OCI-LY7 (cell line): ENCODE results near the gene CTBP2. TPM values are rescaled to one million over a fixed set of nuclear protein-coding genes. Genes with fewer than 3 reads are reported as not detected.

Source experiments
- BruUV-seq: library from RNA; stranded (reverse); fragments of 400-500 nt; replicated peaks from 2 replicates; lab custom pipeline; 2021; lab: Mats Ljungman, UMichigan
- CTCF ChIA-PET: fragments of 300-600 bp; sonication (Branson Sonifier 250); formaldehyde crosslinking; loops from one replicate; lab custom pipeline; 2022; ENCODE audit warnings: antibody characterized with exemption; ENCODE audit not compliant: unreplicated experiment; lab: Charles Lee
- POLR2A ChIA-PET: fragments of 300-600 bp; sonication (Branson Sonifier 250); formaldehyde crosslinking; loops from one replicate; lab custom pipeline; 2022; ENCODE audit warnings: antibody characterized with exemption; lab: Charles Lee
- DNase-seq: peaks from one replicate; pipeline ENCODE4 v3.0.0-alpha.2; 2015; ENCODE audit warnings: low spot score
- H2AFZ ChIP-seq: fragments of 200-600 bp; sonication (generic), shearing (Covaris generic); 2 replicates; pipeline ENCODE4 v1.6.1; 2014; ENCODE audit warnings: mild to moderate bottlenecking, antibody characterized with exemption, low read length, moderate library complexity
- H3K27ac ChIP-seq: fragments of 200-600 bp; sonication (generic); 2 replicates; pipeline ENCODE4 v1.5.1; 2014; ENCODE audit warnings: mixed run types, low read depth, mild to moderate bottlenecking, moderate library complexity, low read length, inconsistent platforms; ENCODE audit not compliant: poor library complexity, severe bottlenecking
- H3K36me3 ChIP-seq: fragments of 200-600 bp; sonication (generic); 2 replicates; pipeline ENCODE4 v1.6.1; 2014; ENCODE audit warnings: mild to moderate bottlenecking, antibody characterized with exemption, low read length, moderate library complexity, mixed read lengths; ENCODE audit not compliant: insufficient read depth
- H3K4me1 ChIP-seq: fragments of 200-600 bp; sonication (generic); 2 replicates; pipeline ENCODE4 v1.5.1; 2014; ENCODE audit warnings: mild to moderate bottlenecking, low read length; ENCODE audit not compliant: insufficient read depth, poor library complexity, severe bottlenecking
- H3K4me2 ChIP-seq: fragments of 200-600 bp; sonication (generic); 2 replicates; pipeline ENCODE4 v1.6.1; 2014; ENCODE audit warnings: mild to moderate bottlenecking, low read length
- H3K4me3 ChIP-seq: fragments of 200-600 bp; sonication (generic); 2 replicates; pipeline ENCODE4 v1.5.1; 2014; ENCODE audit warnings: mild to moderate bottlenecking, low read depth, low read length; ENCODE audit not compliant: poor library complexity, severe bottlenecking
- H3K79me2 ChIP-seq: fragments of 200-600 bp; sonication (generic); 2 replicates; pipeline ENCODE4 v1.6.1; 2016; ENCODE audit warnings: low read depth, mild to moderate bottlenecking, low read length, moderate library complexity, mixed read lengths; ENCODE audit not compliant: insufficient read depth
- H3K9me2 ChIP-seq: fragments of 200-600 bp; sonication (generic); 2 replicates; pipeline ENCODE4 v1.6.1; 2016; ENCODE audit warnings: mild to moderate bottlenecking, low read length, mixed read lengths; ENCODE audit not compliant: insufficient read depth
- H3K9me3 ChIP-seq: fragments of 200-600 bp; sonication (generic); 2 replicates; pipeline ENCODE4 v1.6.1; 2014; ENCODE audit warnings: mild to moderate bottlenecking, mixed run types, low read length, mixed read lengths
- H4K20me1 ChIP-seq: fragments of 200-600 bp; sonication (generic); 2 replicates; pipeline ENCODE4 v1.6.1; 2014; ENCODE audit warnings: mild to moderate bottlenecking, antibody characterized with exemption, low read length, moderate library complexity, mixed read lengths; ENCODE audit not compliant: insufficient read depth
- EZH2phosphoT487 ChIP-seq: fragments of 200-600 bp; sonication (generic); IDR thresholded peaks from 2 replicates; pipeline ENCODE4 v1.6.1; 2018; ENCODE audit warnings: low read depth, borderline replicate concordance, mild to moderate bottlenecking, mixed run types, antibody characterized with exemption, low read length, moderate library complexity, mixed read lengths
- intact Hi-C: fragments of 100-400 bp; cut with micrococcal nuclease; formaldehyde crosslinking; loops from one replicate; pipeline ENCODE4 v1.10.0; 2022; ENCODE audit not compliant: unreplicated experiment
- total RNA-seq, 2 experiments: library from RNA; depleted of rRNA in 1 of 2; stranded (reverse); fragments of >200 nt in 1 of 2; shearing (Covaris generic) in 1 of 2; gene quantifications; 2 replicates each; pipeline ENCODE4 v1.2.3, GENCODE V29; 2014 to 2022
- TF ChIP-seq, protein P1 (sequence below): fragments of 200-600 bp; sonication (generic); conservative IDR thresholded peaks from 2 replicates; pipeline ENCODE4 v1.5.1; 2014; ENCODE audit warnings: mild to moderate bottlenecking, antibody characterized with exemption, low read length, moderate library complexity, mixed read lengths

CTBP2 gene
- total RNA-seq, 2 experiments from 2014 or later: not detected

DNA sequence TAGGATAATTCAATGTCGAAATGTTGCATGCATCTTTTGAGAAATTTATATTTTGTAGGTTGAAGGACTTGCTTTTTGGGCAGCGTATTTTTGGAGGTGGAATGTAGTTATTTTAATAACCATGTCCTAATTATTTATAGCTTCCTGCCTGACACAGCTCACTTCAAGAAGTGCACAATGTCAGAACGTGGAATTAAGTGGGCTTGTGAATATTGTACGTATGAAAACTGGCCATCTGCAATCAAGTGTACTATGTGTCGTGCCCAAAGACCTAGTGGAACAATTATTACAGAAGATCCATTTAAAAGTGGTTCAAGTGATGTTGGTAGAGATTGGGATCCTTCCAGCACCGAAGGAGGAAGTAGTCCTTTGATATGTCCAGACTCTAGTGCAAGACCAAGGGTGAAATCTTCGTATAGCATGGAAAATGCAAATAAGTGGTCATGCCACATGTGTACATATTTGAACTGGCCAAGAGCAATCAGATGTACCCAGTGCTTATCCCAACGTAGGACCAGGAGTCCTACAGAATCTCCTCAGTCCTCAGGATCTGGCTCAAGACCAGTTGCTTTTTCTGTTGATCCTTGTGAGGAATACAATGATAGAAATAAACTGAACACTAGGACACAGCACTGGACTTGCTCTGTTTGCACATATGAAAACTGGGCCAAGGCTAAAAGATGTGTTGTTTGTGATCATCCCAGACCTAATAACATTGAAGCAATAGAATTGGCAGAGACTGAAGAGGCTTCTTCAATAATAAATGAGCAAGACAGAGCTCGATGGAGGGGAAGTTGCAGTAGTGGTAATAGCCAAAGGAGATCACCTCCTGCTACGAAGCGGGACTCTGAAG lies 217.8 kb downstream of the CTBP2 start:
- ChIA-PET CTCF (no interaction called here), POLR2A (interaction anchor here (1.5 kb wide), 1 partner anchor 26 kb away, joined by 6 read pairs; no protein-coding TSS in a partner anchor)
- Histone ChIP-seq H3K9me2 (no peaks in the 10 kb centered on the region), H3K4me2 (no peak overlapping the region), H3K79me2 (peaks cover 89% of the 10 kb centered on the region), H3K9me3 (no peaks in the 10 kb centered on the region), H2AFZ (no peak overlapping the region), H4K20me1 (peaks cover 22% of the 10 kb centered on the region), H3K4me1 (peaks cover 7% of the 10 kb centered on the region), H3K36me3 (peaks cover 20% of the 10 kb centered on the region; the same call in 1 of the 2 replicates), H3K4me3 (no peak overlapping the region), H3K27ac (no peak overlapping the region)
- BruUV-seq: TSS peak; percentile 48
- TF ChIP-seq EZH2phosphoT487: no peak
- TF ChIP-seq, protein P1, sequence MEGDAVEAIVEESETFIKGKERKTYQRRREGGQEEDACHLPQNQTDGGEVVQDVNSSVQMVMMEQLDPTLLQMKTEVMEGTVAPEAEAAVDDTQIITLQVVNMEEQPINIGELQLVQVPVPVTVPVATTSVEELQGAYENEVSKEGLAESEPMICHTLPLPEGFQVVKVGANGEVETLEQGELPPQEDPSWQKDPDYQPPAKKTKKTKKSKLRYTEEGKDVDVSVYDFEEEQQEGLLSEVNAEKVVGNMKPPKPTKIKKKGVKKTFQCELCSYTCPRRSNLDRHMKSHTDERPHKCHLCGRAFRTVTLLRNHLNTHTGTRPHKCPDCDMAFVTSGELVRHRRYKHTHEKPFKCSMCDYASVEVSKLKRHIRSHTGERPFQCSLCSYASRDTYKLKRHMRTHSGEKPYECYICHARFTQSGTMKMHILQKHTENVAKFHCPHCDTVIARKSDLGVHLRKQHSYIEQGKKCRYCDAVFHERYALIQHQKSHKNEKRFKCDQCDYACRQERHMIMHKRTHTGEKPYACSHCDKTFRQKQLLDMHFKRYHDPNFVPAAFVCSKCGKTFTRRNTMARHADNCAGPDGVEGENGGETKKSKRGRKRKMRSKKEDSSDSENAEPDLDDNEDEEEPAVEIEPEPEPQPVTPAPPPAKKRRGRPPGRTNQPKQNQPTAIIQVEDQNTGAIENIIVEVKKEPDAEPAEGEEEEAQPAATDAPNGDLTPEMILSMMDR: no peak
- intact Hi-C loops: no loop called here
- DNase-seq: no peak

GRCh38 chr10:124941823-124942222 lies 218.5 kb downstream of the CTBP2 start, which contains the start of gene ZRANB1:
ZRANB1 (plus strand) TSS chr10:124942123; CDS start chr10:124942494, 371 bp downstream.
- Histone ChIP-seq H3K9me2 (no peaks in the 10 kb centered on the region), H3K36me3 (peaks cover 20% of the 10 kb centered on the region; the same call in 1 of the 2 replicates), H3K4me2 (no peak within 1 kb of the TSS), H3K9me3 (no peaks in the 10 kb centered on the region), H3K4me1 (peaks cover 7% of the 10 kb centered on the region), H4K20me1 (peaks cover 20% of the 10 kb centered on the region), H2AFZ (no peak within 1 kb of the TSS), H3K27ac (no peak within 1 kb of the TSS), H3K4me3 (no peak within 1 kb of the TSS), H3K79me2 (peaks cover 89% of the 10 kb centered on the region)
- no TSS peak for BruUV-seq
- TF ChIP-seq, protein P1: no peak
- TF ChIP-seq EZH2phosphoT487: no peak
- intact Hi-C loops: no loop called here
- no peak for DNase-seq
- POLR2A ChIA-PET: no interaction called here
- CTCF ChIA-PET: no interaction called here
